ENCODE data around the gene NELFCD.

DNA sequence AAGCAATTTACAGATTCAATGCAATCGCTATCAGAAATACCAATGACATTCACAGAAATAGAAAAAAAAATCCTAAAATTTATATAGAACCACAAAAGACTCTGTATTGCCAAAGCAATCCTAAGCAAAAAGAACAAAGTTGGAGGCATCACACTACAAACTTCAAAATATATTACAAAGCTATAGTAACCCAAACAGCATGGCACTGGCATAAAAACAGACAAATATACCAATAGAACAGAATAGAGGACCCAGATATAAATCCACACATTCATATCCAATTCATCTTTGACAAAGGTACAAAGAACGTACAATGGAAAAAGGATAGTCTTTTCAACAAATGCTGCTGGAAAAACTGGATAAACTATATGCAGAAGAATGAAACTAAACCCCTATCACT is 11.6 kb upstream of the NELFCD start:
- TF ChIP-seq, protein P1, sequence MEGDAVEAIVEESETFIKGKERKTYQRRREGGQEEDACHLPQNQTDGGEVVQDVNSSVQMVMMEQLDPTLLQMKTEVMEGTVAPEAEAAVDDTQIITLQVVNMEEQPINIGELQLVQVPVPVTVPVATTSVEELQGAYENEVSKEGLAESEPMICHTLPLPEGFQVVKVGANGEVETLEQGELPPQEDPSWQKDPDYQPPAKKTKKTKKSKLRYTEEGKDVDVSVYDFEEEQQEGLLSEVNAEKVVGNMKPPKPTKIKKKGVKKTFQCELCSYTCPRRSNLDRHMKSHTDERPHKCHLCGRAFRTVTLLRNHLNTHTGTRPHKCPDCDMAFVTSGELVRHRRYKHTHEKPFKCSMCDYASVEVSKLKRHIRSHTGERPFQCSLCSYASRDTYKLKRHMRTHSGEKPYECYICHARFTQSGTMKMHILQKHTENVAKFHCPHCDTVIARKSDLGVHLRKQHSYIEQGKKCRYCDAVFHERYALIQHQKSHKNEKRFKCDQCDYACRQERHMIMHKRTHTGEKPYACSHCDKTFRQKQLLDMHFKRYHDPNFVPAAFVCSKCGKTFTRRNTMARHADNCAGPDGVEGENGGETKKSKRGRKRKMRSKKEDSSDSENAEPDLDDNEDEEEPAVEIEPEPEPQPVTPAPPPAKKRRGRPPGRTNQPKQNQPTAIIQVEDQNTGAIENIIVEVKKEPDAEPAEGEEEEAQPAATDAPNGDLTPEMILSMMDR (IDR thresholded peaks at IDR 0.05): no peak
- no peak for TF ChIP-seq ZFX (IDR thresholded peaks at IDR 0.05; ENCODE audit: borderline replicate concordance)

All from 22Rv1 (cell line).